NT2/D1 (cell line): Measurements from ENCODE around the gene YAP1.

ENCODE experiments used
- SUZ12 ChIP-seq: IDR thresholded peaks from 2 replicates; pipeline ENCODE4 v1.6.1; 2011; ENCODE audit not compliant: insufficient read length, insufficient read depth; ENCODE audit errors: extremely low read depth
- YY1 ChIP-seq: IDR thresholded peaks from 2 replicates; pipeline ENCODE4 v1.6.1; 2011; ENCODE audit not compliant: insufficient read length, insufficient read depth
- ZNF274 ChIP-seq: IDR thresholded peaks from 2 replicates; pipeline ENCODE4 v1.6.1; 2011; ENCODE audit warnings: mild to moderate bottlenecking, low read depth, low read length

GRCh38 chr11:102171101-102171500, 60.9 kb downstream of the YAP1 start:
- no peak for TF ChIP-seq YY1
- no peak for TF ChIP-seq ZNF274
- no peak for TF ChIP-seq SUZ12
